ENCODE measurements around the gene TOP2A. TPM values are rescaled to one million over a fixed set of nuclear protein-coding genes. Genes with fewer than 3 reads are reported as not detected.
A peak's percentile ranks its signal among the peaks of the same experiment; 100 is the strongest.

The TOP2A gene
- total RNA-seq, 1 experiment from 2014 or later = 237 TPM

DNA sequence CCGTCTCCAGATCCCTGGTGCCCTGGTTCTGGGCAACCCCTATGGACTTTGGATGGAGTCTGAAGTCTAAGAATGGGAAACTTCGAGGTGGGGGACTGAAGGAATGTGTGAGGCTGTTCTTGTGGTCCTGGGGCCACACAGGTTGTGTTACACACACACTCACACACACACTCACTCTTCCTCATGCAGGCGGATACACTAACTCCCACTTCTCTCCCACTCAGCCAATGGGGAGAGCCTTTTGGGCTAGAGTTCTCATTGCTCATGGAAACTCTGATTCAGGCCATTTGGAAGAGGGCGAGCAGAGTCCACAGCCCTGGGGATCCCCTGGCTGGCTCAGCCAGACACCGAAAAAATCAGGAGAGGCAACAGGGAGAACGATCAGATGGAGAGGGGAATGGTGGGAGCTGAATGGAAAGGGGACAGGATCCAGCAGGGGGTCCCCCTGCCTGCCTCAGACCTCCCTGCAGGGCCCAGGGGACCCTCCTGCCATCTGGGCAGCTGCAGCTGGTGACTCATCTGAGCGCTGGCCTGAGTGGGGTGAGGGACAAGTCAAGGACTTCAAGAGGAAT, 34.6 kb upstream of the TOP2A start:
- H3K4me3 Mint-ChIP-seq (ENCODE audit: unreplicated experiment) = no peak overlapping the region
- TF ChIP-seq CTCF (IDR thresholded peaks at IDR 0.05; ENCODE audit: insufficient read depth in 1 of 2, low read depth in 1 of 2, low read length in 1 of 2, severe bottlenecking in 1 of 2, unreplicated experiment in 1 of 2) = no peak
- ChIA-PET CTCF (interaction anchor here (0.7 kb wide), 1 partner anchor 1503 kb away, joined by 3 read pairs; no protein-coding TSS in a partner anchor), POLR2A (no interaction called here)
- H3K4me3 ChIP-seq (ENCODE audit: low read depth, low read length) = no peak overlapping the region
- H3K9me3 Mint-ChIP-seq (ENCODE audit: unreplicated experiment) = no peaks in the 10 kb centered on the region
- no peak for DNase-seq
- H3K36me3 ChIP-seq (ENCODE audit: control insufficient read depth, insufficient read depth, low read length) = no peaks in the 10 kb centered on the region
- peaks cover 6% of the 10 kb centered on the region for H3K4me1 Mint-ChIP-seq (ENCODE audit: low read depth, unreplicated experiment)
- H3K27me3 Mint-ChIP-seq (ENCODE audit: insufficient read depth, unreplicated experiment) = no peaks in the 10 kb centered on the region
- peaks cover 17% of the 10 kb centered on the region for H3K4me1 ChIP-seq
- H3K9me3 ChIP-seq = no peaks in the 10 kb centered on the region
- intact Hi-C loops (cut with micrococcal nuclease; ENCODE audit: unreplicated experiment) = no loop called here
- no peaks in the 10 kb centered on the region for H3K27me3 ChIP-seq (replicated peaks; ENCODE audit: control insufficient read depth, insufficient read depth, low read length)
- H3K36me3 Mint-ChIP-seq (ENCODE audit: insufficient read depth, unreplicated experiment) = no peaks in the 10 kb centered on the region
- no TSS peak for BruUV-seq (replicated peaks)
- no peak overlapping the region for H3K27ac Mint-ChIP-seq (ENCODE audit: unreplicated experiment)

GRCh38 chr17:40451420-40451819, 33.7 kb upstream of the TOP2A start:
- Histone ChIP-seq H3K27me3 (replicated peaks; ENCODE audit: control insufficient read depth, insufficient read depth, low read length) (no peaks in the 10 kb centered on the region), H3K9me3 (no peaks in the 10 kb centered on the region), H3K36me3 (ENCODE audit: control insufficient read depth, insufficient read depth, low read length) (no peaks in the 10 kb centered on the region), H3K4me1 (peaks cover 17% of the 10 kb centered on the region), H3K4me3 (ENCODE audit: low read depth, low read length) (no peak overlapping the region)
- no peak overlapping the region for H3K4me3 Mint-ChIP-seq (ENCODE audit: unreplicated experiment)
- H3K4me1 Mint-ChIP-seq (ENCODE audit: low read depth, unreplicated experiment) = peaks cover 6% of the 10 kb centered on the region
- intact Hi-C loops (cut with micrococcal nuclease; ENCODE audit: unreplicated experiment) = no loop called here
- no peak for TF ChIP-seq CTCF (IDR thresholded peaks at IDR 0.05; ENCODE audit: insufficient read depth in 1 of 2, low read depth in 1 of 2, low read length in 1 of 2, severe bottlenecking in 1 of 2, unreplicated experiment in 1 of 2)
- H3K27ac Mint-ChIP-seq (ENCODE audit: unreplicated experiment) = no peak overlapping the region
- no peaks in the 10 kb centered on the region for H3K36me3 Mint-ChIP-seq (ENCODE audit: insufficient read depth, unreplicated experiment)
- POLR2A ChIA-PET = interaction anchor here (0.6 kb wide), 1 partner anchor 86 kb away, joined by 5 read pairs; no protein-coding TSS in a partner anchor
- CTCF ChIA-PET = interaction anchor here (0.7 to 0.8 kb wide), 2 partner anchors 24 to 1504 kb away, joined by 3 read pairs; no protein-coding TSS in a partner anchor
- BruUV-seq (replicated peaks) = no TSS peak
- no peaks in the 10 kb centered on the region for H3K27me3 Mint-ChIP-seq (ENCODE audit: insufficient read depth, unreplicated experiment)
- no peak for DNase-seq
- no peaks in the 10 kb centered on the region for H3K9me3 Mint-ChIP-seq (ENCODE audit: unreplicated experiment)

GRCh38 chr17:40450175-40450574, 32.5 kb upstream of the TOP2A start:
- peak; percentile 74 to 77 for DNase-seq
- H3K27me3 ChIP-seq (replicated peaks; ENCODE audit: control insufficient read depth, insufficient read depth, low read length) = no peaks in the 10 kb centered on the region
- Mint-ChIP-seq H3K27me3 (ENCODE audit: insufficient read depth, unreplicated experiment) (no peaks in the 10 kb centered on the region), H3K4me3 (ENCODE audit: unreplicated experiment) (no peak overlapping the region), H3K36me3 (ENCODE audit: insufficient read depth, unreplicated experiment) (no peaks in the 10 kb centered on the region), H3K9me3 (ENCODE audit: unreplicated experiment) (no peaks in the 10 kb centered on the region), H3K27ac (ENCODE audit: unreplicated experiment) (no peak overlapping the region), H3K4me1 (ENCODE audit: low read depth, unreplicated experiment) (peaks cover 9% of the 10 kb centered on the region)
- peak; percentile 48 to 69 for TF ChIP-seq CTCF (IDR thresholded peaks at IDR 0.05; ENCODE audit: insufficient read depth in 1 of 2, low read depth in 1 of 2, low read length in 1 of 2, severe bottlenecking in 1 of 2, unreplicated experiment in 1 of 2)
- peaks cover 17% of the 10 kb centered on the region for H3K4me1 ChIP-seq
- H3K36me3 ChIP-seq (ENCODE audit: control insufficient read depth, insufficient read depth, low read length) = no peaks in the 10 kb centered on the region
- no peaks in the 10 kb centered on the region for H3K9me3 ChIP-seq
- CTCF ChIA-PET = interaction anchor here (0.7 to 2.9 kb wide), 7 partner anchors 16 to 110 kb away, joined by 3 to 30 read pairs (median 7); partner anchors contain the start of gene TOP2A
- H3K4me3 ChIP-seq (ENCODE audit: low read depth, low read length) = no peak overlapping the region
- POLR2A ChIA-PET = no interaction called here
- intact Hi-C loops (cut with micrococcal nuclease; ENCODE audit: unreplicated experiment) = no loop called here
- no TSS peak for BruUV-seq (replicated peaks)
